HepG2 (cell line): ENCODE data around the gene IQCE. TPM values are rescaled to one million over a fixed set of nuclear protein-coding genes. Genes with fewer than 3 reads are reported as not detected.
A peak's percentile ranks its signal among the peaks of the same experiment; 100 is the strongest.

Experiments
- ATAC-seq: fragments of 200-7000 bp; cut with Tn5 transposase; 3 replicates; pipeline ENCODE4 v1.9.1; 2020; ENCODE audit warnings: mild to moderate bottlenecking, moderate library complexity
- BruUV-seq: library from RNA; stranded (reverse); fragments of 400-500 nt; replicated peaks from 2 replicates; lab custom pipeline; 2021; lab: Mats Ljungman, UMichigan
- CTCF ChIA-PET: fragments of 300-600 bp; formaldehyde crosslinking; extraction: SDS; loops from one replicate; lab custom pipeline; 2021; ENCODE audit warnings: low total read pairs, inconsistent platforms, low intra/inter-chr PET ratio; lab: Yijun Ruan, JAX
- POLR2A ChIA-PET: fragments of 350-600 bp; sonication (Branson Sonifier 250); formaldehyde crosslinking; loops from one replicate; lab custom pipeline; 2020; ENCODE audit warnings: antibody characterized with exemption, inconsistent platforms; lab: Yijun Ruan, JAX
- DNase-seq: peaks from one replicate; pipeline ENCODE4 v3.0.0-alpha.2; 2015; ENCODE audit warnings: low spot score
- FAIRE-seq: peaks from 3 replicates; lab custom pipeline; 2011; peaks lifted over from hg19 to GRCh38; lab: Jason Lieb, UNC
- H2AFZ ChIP-seq: one replicate; pipeline ENCODE4 v1.6.1; 2011; ENCODE audit warnings: low read length, inconsistent platforms
- H3K27ac ChIP-seq: fragments of 300-600 bp; 3 replicates; pipeline ENCODE4 v1.8.0; 2011; ENCODE audit warnings: mixed run types, mild to moderate bottlenecking, mixed read lengths, low read length, inconsistent platforms; ENCODE audit not compliant: insufficient read depth; ENCODE audit errors: extremely low read length
- H3K27me3 ChIP-seq, 2 experiments: fragments of 200-600 bp in 1 of 2; 2 replicates in 1 of 2; 3 replicates in 1 of 2; pipeline versions ENCODE4 v1.6.0 to v1.8.0; 2011; ENCODE audit warnings: low read length in 2 of 2, mild to moderate bottlenecking in 2 of 2, moderate library complexity in 2 of 2, inconsistent platforms in 1 of 2; ENCODE audit not compliant: insufficient read depth in 2 of 2, control insufficient read depth in 1 of 2
- H3K36me3 ChIP-seq, 2 experiments: fragments of 200-600 bp in 1 of 2; replicated peaks in 1 of 2; 2 replicates in 1 of 2; 3 replicates in 1 of 2; pipeline versions ENCODE4 v1.5.1 to v1.8.0; 2011; ENCODE audit warnings: low read length in 2 of 2, inconsistent platforms in 1 of 2; ENCODE audit not compliant: insufficient read depth in 2 of 2, control insufficient read depth in 1 of 2
- H3K4me1 ChIP-seq: 2 replicates; pipeline ENCODE4 v1.5.1; 2012; ENCODE audit warnings: low read length, inconsistent platforms; ENCODE audit not compliant: insufficient read depth
- H3K4me2 ChIP-seq: 2 replicates; pipeline ENCODE4 v1.6.0; 2011; ENCODE audit warnings: low read depth, low read length, inconsistent platforms
- H3K4me3 ChIP-seq, 3 experiments: fragments of 200-600 bp in 1 of 3; sonication (generic), shearing (Covaris generic) in 1 of 3; replicated peaks in 1 of 3; 2 replicates each; pipeline ENCODE4 v1.5.1; 2011 to 2016; ENCODE audit warnings: low read length in 3 of 3, inconsistent platforms in 2 of 3, low read depth in 2 of 3, mild to moderate bottlenecking in 2 of 3, control low read depth in 1 of 3, mixed read lengths in 1 of 3; ENCODE audit not compliant: insufficient read depth in 1 of 3
- H3K79me2 ChIP-seq: one replicate; pipeline ENCODE4 v1.6.1; 2011; ENCODE audit warnings: low read length, inconsistent platforms; ENCODE audit not compliant: insufficient read depth
- H3K9ac ChIP-seq: 2 replicates; pipeline ENCODE4 v1.6.0; 2011; ENCODE audit warnings: mild to moderate bottlenecking, low read depth, low read length, inconsistent platforms; ENCODE audit not compliant: insufficient read depth
- H3K9me3 ChIP-seq: 2 replicates; pipeline ENCODE4 v1.5.1; 2012; ENCODE audit warnings: mild to moderate bottlenecking, low read length
- H4K20me1 ChIP-seq: 2 replicates; pipeline ENCODE4 v1.6.0; 2011; ENCODE audit warnings: inconsistent platforms, mild to moderate bottlenecking, low read length, moderate library complexity; ENCODE audit not compliant: insufficient read depth
- AGO1 ChIP-seq: fragments of 200-400 bp; formaldehyde crosslinking; IDR thresholded peaks from 2 replicates; pipeline ENCODE4 v1.6.1; 2017; ENCODE audit warnings: mild to moderate bottlenecking, low read depth, low read length, moderate library complexity; ENCODE audit not compliant: poor library complexity, severe bottlenecking
- AGO2 ChIP-seq: fragments of 200-400 bp; formaldehyde crosslinking; optimal IDR thresholded peaks from 2 replicates; pipeline ENCODE3; 2017; ENCODE audit warnings: mild to moderate bottlenecking, low read depth, low read length, moderate library complexity
- AKAP8 ChIP-seq: sonication (generic); formaldehyde crosslinking; IDR thresholded peaks from 2 replicates; pipeline ENCODE4 v1.5.1; 2020; ENCODE audit warnings: mild to moderate bottlenecking, missing genetic modification reagents
- BRD4 ChIP-seq: sonication (generic); formaldehyde crosslinking; IDR thresholded peaks from 2 replicates; pipeline ENCODE4 v1.4.0; 2020; ENCODE audit warnings: missing genetic modification reagents
- HNRNPLL ChIP-seq: fragments of 200-400 bp; formaldehyde crosslinking; IDR thresholded peaks from 2 replicates; pipeline ENCODE4 v1.6.1; 2017; ENCODE audit warnings: mild to moderate bottlenecking, low read depth, low read length; ENCODE audit not compliant: poor library complexity, severe bottlenecking
- HOXA3 ChIP-seq: sonication (generic); formaldehyde crosslinking; IDR thresholded peaks from 2 replicates; pipeline ENCODE4 v1.5.0; 2020; ENCODE audit warnings: missing genetic modification reagents
- KDM2A ChIP-seq: sonication (generic); formaldehyde crosslinking; IDR thresholded peaks from 2 replicates; pipeline ENCODE4 v1.4.0; 2020; ENCODE audit warnings: low read depth, missing genetic modification reagents, borderline replicate concordance
- MEF2D ChIP-seq: sonication (generic); formaldehyde crosslinking; IDR thresholded peaks from 2 replicates; pipeline ENCODE4 v1.5.1; 2020; ENCODE audit warnings: mild to moderate bottlenecking, missing genetic modification reagents
- NFKB2 ChIP-seq: sonication (generic); formaldehyde crosslinking; IDR thresholded peaks from 2 replicates; pipeline ENCODE4 v1.4.0; 2020; ENCODE audit warnings: missing genetic modification reagents, borderline replicate concordance
- PAF1 ChIP-seq: IDR thresholded peaks from 2 replicates; pipeline ENCODE4 v1.6.1; 2016; ENCODE audit warnings: missing genetic modification reagents, missing compliant biosample characterization
- RBM22 ChIP-seq: fragments of 200-400 bp; formaldehyde crosslinking; optimal IDR thresholded peaks from 2 replicates; pipeline ENCODE3; 2017; ENCODE audit warnings: mild to moderate bottlenecking, low read length, moderate library complexity
- SP1 ChIP-seq, 2 experiments: fragments of 450-650 bp in 1 of 2; sonication (generic) in 1 of 2; formaldehyde crosslinking in 1 of 2; IDR thresholded peaks; 2 replicates each; pipeline versions ENCODE4 v1.4.0 to v1.6.1; 2016 to 2020; ENCODE audit warnings: missing genetic modification reagents in 1 of 2
- TEAD3 ChIP-seq: optimal IDR thresholded peaks from 2 replicates; pipeline ENCODE3; 2016; ENCODE audit warnings: borderline replicate concordance
- ZC3H13 ChIP-seq: sonication (generic); formaldehyde crosslinking; IDR thresholded peaks from 2 replicates; pipeline ENCODE4 v1.8.1; 2023; ENCODE audit warnings: mild to moderate bottlenecking, missing genetic modification reagents, moderate library complexity
- ZNF234 ChIP-seq: sonication (generic); formaldehyde crosslinking; conservative IDR thresholded peaks from 2 replicates; pipeline ENCODE4 v1.5.1; 2020; ENCODE audit warnings: mild to moderate bottlenecking, missing genetic modification reagents
- ZNF263 ChIP-seq: sonication (generic); formaldehyde crosslinking; IDR thresholded peaks from 2 replicates; pipeline ENCODE4 v1.4.0; 2020; ENCODE audit warnings: missing genetic modification reagents
- ZNF317 ChIP-seq: sonication (generic); formaldehyde crosslinking; IDR thresholded peaks from 2 replicates; pipeline ENCODE4 v1.5.0; 2020; ENCODE audit warnings: mild to moderate bottlenecking, missing genetic modification reagents
- ZNF326 ChIP-seq: sonication (generic); formaldehyde crosslinking; IDR thresholded peaks from 2 replicates; pipeline ENCODE4 v1.4.0; 2020; ENCODE audit warnings: missing genetic modification reagents, borderline replicate concordance
- ZNF543 ChIP-seq: sonication (generic); formaldehyde crosslinking; IDR thresholded peaks from 2 replicates; pipeline ENCODE4 v1.4.0; 2020; ENCODE audit warnings: mild to moderate bottlenecking, missing genetic modification reagents
- ZNF724P ChIP-seq: sonication (generic); formaldehyde crosslinking; IDR thresholded peaks from 2 replicates; pipeline ENCODE4 v1.8.0; 2022; ENCODE audit warnings: missing genetic modification reagents, borderline replicate concordance
- ZNF776 ChIP-seq: sonication (generic); formaldehyde crosslinking; IDR thresholded peaks from 2 replicates; pipeline ENCODE4 v1.4.0; 2020; ENCODE audit warnings: mild to moderate bottlenecking, missing genetic modification reagents
- ZSCAN31 ChIP-seq: sonication (generic); formaldehyde crosslinking; IDR thresholded peaks from 2 replicates; pipeline ENCODE4 v1.5.0; 2020; ENCODE audit warnings: low read depth, mild to moderate bottlenecking, missing genetic modification reagents
- WGBS: methylation state at CpG from one replicate; pipeline ENCODE4 v1.1.6; 2017; ENCODE audit warnings: low lambda C conversion rate; 5-methylcytosine and 5-hydroxymethylcytosine counted together
- in situ Hi-C: cut with HindIII; loops from 2 replicates; pipeline ENCODE4 v1.10.0; 2017; ENCODE audit warnings: low pct_unique_long_range_greater_than_20kb; ENCODE audit not compliant: extremely low pct_ligation_motif_present
- intact Hi-C: fragments of 100-400 bp; cut with micrococcal nuclease; formaldehyde crosslinking; loops from one replicate; pipeline ENCODE4 v1.10.0; 2022; ENCODE audit not compliant: unreplicated experiment
- polyA plus RNA-seq, 8 experiments: library from polyadenylated mRNA; depleted of rRNA in 3 of 8; stranded (reverse) in 7 of 8; unstranded in 1 of 8; fragments of >200 nt; fragmentation: Illumina TruSeq in 4 of 8; extraction: Trizol in 4 of 8; gene quantifications; 2 replicates each; pipeline versions ENCODE4 v1.2.1 to v1.2.3, GENCODE V29; 2011 to 2016; ENCODE audit warnings: low read depth in 4 of 8, missing spikeins in 1 of 8, mixed read lengths in 1 of 8; ENCODE audit not compliant: insufficient read depth in 1 of 8
- total RNA-seq, 5 experiments: library from RNA; depleted of rRNA; stranded (reverse); fragments of >200 nt; fragmentation: Illumina TruSeq; extraction: Trizol; gene quantifications; 2 replicates each; pipeline ENCODE4 v1.2.3, GENCODE V29; 2016; ENCODE audit warnings: low read depth in 1 of 5
- TF ChIP-seq, protein P1 (sequence below): sonication (generic); IDR thresholded peaks from 2 replicates; pipeline ENCODE4 v1.6.1; 2016; ENCODE audit warnings: low read depth, borderline replicate concordance

IQCE gene
- total and polyA plus RNA-seq, 2 of the 13 experiments (the other 11 are each of a cell fraction or from before 2014, with no cell fraction given): 1.5 to 2.5 TPM

DNA sequence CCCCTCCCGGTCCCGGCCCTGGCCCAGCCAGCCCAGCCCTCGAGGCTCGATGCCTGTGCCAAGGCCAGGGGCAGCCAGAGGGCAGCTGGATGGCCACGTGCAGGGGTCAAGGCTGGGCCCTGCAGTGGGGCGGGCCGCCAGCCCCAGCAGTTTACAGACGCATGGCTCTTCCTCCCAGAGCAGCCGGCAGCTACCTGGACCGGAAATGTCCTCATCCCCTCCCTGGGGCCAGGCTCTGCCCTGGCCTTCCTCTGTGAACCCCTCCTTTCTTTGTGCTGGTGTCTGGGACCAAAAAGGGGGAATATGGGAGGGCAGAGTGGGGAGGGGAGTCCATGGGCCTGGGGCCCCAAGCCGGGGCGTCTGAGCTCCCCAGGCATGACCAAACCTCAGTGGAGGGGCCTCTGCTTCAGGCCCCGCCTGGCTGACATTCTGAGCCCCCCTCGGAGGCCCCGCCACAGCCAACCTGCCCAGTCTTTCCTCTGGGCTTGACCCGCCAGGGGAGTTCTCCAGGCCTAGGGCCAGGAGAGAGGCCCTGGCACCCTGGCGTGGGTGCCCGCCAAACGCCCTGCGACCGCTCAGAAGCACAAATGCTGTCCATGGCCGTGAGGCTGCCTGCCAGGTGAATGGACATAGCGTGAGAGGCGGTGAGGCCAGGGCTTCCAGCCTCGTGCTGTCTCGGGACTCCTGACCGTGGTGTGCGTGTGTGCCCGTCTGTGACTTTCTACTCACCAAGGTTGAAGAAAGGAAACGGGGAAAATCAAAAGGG lies 104.5 kb downstream of the IQCE start (continued):
- TF ChIP-seq, protein P1, sequence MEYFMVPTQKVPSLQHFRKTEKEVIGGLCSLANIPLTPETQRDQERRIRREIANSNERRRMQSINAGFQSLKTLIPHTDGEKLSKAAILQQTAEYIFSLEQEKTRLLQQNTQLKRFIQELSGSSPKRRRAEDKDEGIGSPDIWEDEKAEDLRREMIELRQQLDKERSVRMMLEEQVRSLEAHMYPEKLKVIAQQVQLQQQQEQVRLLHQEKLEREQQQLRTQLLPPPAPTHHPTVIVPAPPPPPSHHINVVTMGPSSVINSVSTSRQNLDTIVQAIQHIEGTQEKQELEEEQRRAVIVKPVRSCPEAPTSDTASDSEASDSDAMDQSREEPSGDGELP: peak; percentile 87
- peak; percentile 89 for TF ChIP-seq ZNF317 (CRISPR knock-in tag)

DNA sequence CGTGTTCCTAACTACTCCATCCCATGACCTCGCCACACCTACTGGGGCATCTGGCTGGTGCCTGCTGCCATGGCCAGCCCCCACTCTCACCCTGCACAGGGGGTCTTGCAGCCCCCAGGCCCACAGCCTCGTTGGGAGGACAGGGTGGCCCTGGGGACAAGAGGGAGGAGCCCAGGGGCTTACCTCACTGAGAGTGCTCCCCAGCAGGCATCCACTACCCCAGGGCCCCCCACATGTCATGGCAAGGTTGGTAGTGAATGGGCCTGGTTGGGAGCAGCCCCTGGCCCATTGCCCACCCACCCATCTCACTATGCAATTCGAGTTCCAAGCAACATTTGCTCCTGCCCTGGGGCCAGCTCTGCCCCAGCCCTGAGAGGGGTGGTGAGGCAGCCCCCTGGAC lies 105.2 kb downstream of the IQCE start:
- peak; percentile 92 for TF ChIP-seq ZNF263 (CRISPR knock-in tag)
- TF ChIP-seq AKAP8 (CRISPR knock-in tag): 0 out of 2 replicates have a peak, but pooled peaks have one; percentile 81
- peak; percentile 78 for TF ChIP-seq AGO2
- TF ChIP-seq ZNF543: no peak
- no peak for TF ChIP-seq NFKB2
- peak; percentile 75 for TF ChIP-seq RBM22
- no peak for TF ChIP-seq BRD4
- TF ChIP-seq SP1 (IDR thresholded peaks at IDR 0.05): no peak
- 0 out of 2 replicates have a peak, but pooled peaks have one; percentile 10 for TF ChIP-seq SP1 (CRISPR knock-in tag; IDR thresholded peaks at IDR 0.05)
- TF ChIP-seq ZNF724P (CRISPR knock-in tag): 0 out of 2 replicates have a peak, but pooled peaks have one; percentile 35
- no peak for TF ChIP-seq HOXA3 (CRISPR knock-in tag)
- peak; percentile 85 for TF ChIP-seq ZC3H13
- TF ChIP-seq ZNF776 (CRISPR knock-in tag): 0 out of 2 replicates have a peak, but pooled peaks have one; percentile 27
- 0 out of 2 replicates have a peak, but pooled peaks have one; percentile 20 for TF ChIP-seq MEF2D (CRISPR knock-in tag)
- peak; percentile 83 for TF ChIP-seq AGO1
- peak; percentile 14 for TF ChIP-seq HNRNPLL
- TF ChIP-seq ZSCAN31 (CRISPR knock-in tag): 0 out of 2 replicates have a peak, but pooled peaks have one; percentile 40
- no peak for TF ChIP-seq ZNF234 (CRISPR knock-in tag)
- TF ChIP-seq TEAD3 (CRISPR knock-in tag): no peak
- TF ChIP-seq KDM2A (CRISPR knock-in tag): peak; percentile 29; the same call in 1 of the 2 replicates
- TF ChIP-seq ZNF326 (CRISPR knock-in tag): peak; percentile 94
- TF ChIP-seq PAF1: peak; percentile 33; the same call in 1 of the 2 replicates
- TF ChIP-seq, all 625 proteins: peak for 15
- BruUV-seq: TSS peak; percentile 72
- Histone ChIP-seq H3K9ac (no peak overlapping the region), H3K4me3 (no peak overlapping the region), H2AFZ (no peak overlapping the region), H3K27me3 (peaks cover 3 to 13% of the 10 kb centered on the region in 2 experiments; a peak in 3 of 5 replicates), H3K79me2 (no peaks in the 10 kb centered on the region), H4K20me1 (no peaks in the 10 kb centered on the region), H3K4me1 (peaks cover 47% of the 10 kb centered on the region), H3K4me2 (no peak overlapping the region), H3K36me3 (peaks cover 2 to 5% of the 10 kb centered on the region in 2 experiments; a peak in 3 of 5 replicates), H3K27ac (peak overlapping the region; percentile 54), H3K9me3 (no peaks in the 10 kb centered on the region)
- intact Hi-C loops: no loop called here
- ATAC-seq (no peak), FAIRE-seq (no peak), DNase-seq (no peak)
- ChIA-PET CTCF (no interaction called here), POLR2A (interaction anchor here (0.8 to 1.2 kb wide), 2 partner anchors 45 to 51 kb away, joined by 3 read pairs; no protein-coding TSS in a partner anchor)
- WGBS: 77% methylated on average over 3 of the region's 4 CpGs
- in situ Hi-C loops: no loop called here
